Astrocyte of the spinal cord (primary cell): ENCODE results near the gene ARID5B.

Source experiments
- DNase-seq: peaks from one replicate; pipeline ENCODE4 v3.0.0; 2011; ENCODE audit warnings: low read depth, low spot score
- H3K4me3 ChIP-seq: 2 replicates; pipeline ENCODE4 v1.5.1; 2011; ENCODE audit warnings: low read depth, mild to moderate bottlenecking, low read length, moderate library complexity
- CTCF ChIP-seq: IDR thresholded peaks from 2 replicates; pipeline ENCODE4 v1.5.1; 2012; ENCODE audit warnings: low read depth, mild to moderate bottlenecking, low read length, inconsistent platforms
- in situ Hi-C: cut with HindIII; loops from 2 replicates; pipeline ENCODE4 v1.10.0; 2017; ENCODE audit warnings: low sequenced_read_pairs

The ARID5B gene

GRCh38 chr10:61910894-61911293 is 9.4 kb downstream of the ARID5B start:
- no peak overlapping the region for H3K4me3 ChIP-seq
- TF ChIP-seq CTCF = no peak
- DNase-seq = no peak
- in situ Hi-C loops = no loop called here

DNA sequence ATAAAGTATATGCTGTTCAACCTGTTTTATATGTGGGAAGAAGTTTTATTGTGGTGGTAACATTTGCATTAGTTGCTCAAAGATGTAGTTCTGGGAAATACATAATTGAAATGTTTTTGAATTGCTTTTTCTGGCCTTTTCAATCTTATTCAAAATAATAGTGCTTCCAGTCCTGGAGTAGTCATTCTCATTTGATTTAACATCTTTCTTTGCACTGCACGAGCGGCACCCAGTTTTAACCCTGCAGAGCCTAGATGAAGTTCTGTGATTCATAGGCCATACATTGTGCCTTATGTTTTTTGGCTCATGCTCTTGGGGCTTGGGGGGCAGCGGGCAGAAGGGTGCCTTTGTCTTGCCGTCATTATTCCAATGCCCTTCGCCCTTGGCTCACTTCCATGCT is 9.9 kb downstream of the ARID5B start:
- no peak overlapping the region for H3K4me3 ChIP-seq
- no peak for TF ChIP-seq CTCF
- DNase-seq = no peak
- in situ Hi-C loops = no loop called here

DNA sequence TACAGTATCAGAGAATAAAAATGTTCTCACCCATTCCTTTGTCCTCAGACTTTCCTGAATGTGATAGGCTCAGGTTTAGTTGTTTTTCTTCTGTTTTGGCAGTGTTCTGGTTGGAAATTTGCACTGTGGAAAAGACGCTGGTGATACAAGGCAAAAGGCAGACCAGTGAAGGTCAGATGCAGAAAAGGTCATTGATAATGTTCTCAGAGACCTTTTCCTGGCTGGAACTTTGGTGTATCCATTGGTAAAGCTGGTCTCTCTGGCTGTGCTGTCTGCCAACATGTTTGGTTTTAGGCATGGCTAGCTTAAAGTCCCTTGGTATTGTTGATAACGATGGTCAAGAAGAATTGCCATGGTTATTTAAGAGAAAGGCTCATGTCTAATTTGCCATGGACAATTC is 11.5 kb downstream of the ARID5B start:
- in situ Hi-C loops = no loop called here
- no peak overlapping the region for H3K4me3 ChIP-seq
- no peak for TF ChIP-seq CTCF
- DNase-seq = no peak

- TF ChIP-seq CTCF = no peak
- no peak for DNase-seq
- in situ Hi-C loops = no loop called here
- H3K4me3 ChIP-seq = no peak overlapping the region
Observed at GRCh38 chr10:61918140-61918539, 16.6 kb downstream of the ARID5B start.

- no peak overlapping the region for H3K4me3 ChIP-seq
- in situ Hi-C loops = no loop called here
- no peak for DNase-seq
- TF ChIP-seq CTCF = no peak
Observed at GRCh38 chr10:61918989-61919388, 17.5 kb downstream of the ARID5B start.

DNA sequence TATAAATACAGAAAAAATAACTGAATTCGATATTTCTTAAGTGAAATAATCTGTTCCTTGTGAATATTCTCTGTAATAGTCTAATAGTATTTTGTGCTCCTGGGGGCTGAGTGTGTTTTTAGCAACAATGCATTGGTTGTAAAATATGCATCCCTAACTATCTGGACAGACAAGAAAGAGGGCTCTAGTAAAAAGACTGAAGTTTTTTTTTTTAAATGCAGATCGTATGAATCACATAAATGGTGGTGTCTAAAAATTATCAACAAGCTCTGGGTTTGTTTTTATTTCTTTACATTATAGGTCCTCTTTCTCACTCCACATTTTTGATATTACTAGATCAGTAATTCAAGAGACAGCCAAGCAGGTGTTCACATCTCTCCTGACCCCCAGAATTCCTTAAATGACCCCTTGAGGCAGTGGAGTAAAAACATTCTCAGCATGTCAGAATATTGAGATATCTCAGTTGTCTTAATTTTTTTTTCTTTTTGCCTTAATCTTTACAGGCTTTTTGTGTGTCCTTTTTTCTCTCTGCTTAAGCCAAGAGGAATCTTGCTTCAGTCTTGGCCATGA is 18.2 kb downstream of the ARID5B start:
- no peak overlapping the region for H3K4me3 ChIP-seq
- in situ Hi-C loops = no loop called here
- no peak for DNase-seq
- no peak for TF ChIP-seq CTCF

GRCh38 chr10:61921143-61921542 is 19.6 kb downstream of the ARID5B start:
- no peak for TF ChIP-seq CTCF
- DNase-seq = no peak
- H3K4me3 ChIP-seq = no peak overlapping the region
- in situ Hi-C loops = no loop called here
